IPS-NIHi7 (cell line): ENCODE measurements around the gene GPSM1.

Experiments
- DNase-seq: peaks from one replicate; pipeline ENCODE4 v3.0.0; 2012; ENCODE audit warnings: mixed read lengths; ENCODE audit errors: extremely low spot score

Gene GPSM1

GRCh38 chr9:136327304-136327974 lies at the start of gene GPSM1:
Gene GPSM1, plus strand, starts transcription at chr9:136327539. Its CDS starts 157 bp downstream, at chr9:136327696.
- peak; percentile 75 for DNase-seq

- DNase-seq: no peak
These were observed 49.6 kb upstream of the GPSM1 start for GRCh38 chr9:136277746-136278145.

- DNase-seq: no peak
These were observed 49.1 kb upstream of the GPSM1 start for GRCh38 chr9:136278221-136278620.

- DNase-seq: no peak
These were observed 48.4 kb upstream of the GPSM1 start for GRCh38 chr9:136278894-136279293.

- DNase-seq: no peak
These were observed 47.9 kb upstream of the GPSM1 start for GRCh38 chr9:136279471-136279870.

- DNase-seq: no peak
These were observed 46.6 kb upstream of the GPSM1 start for GRCh38 chr9:136280535-136281315.

GRCh38 chr9:136281421-136282271 lies 45.7 kb upstream of the GPSM1 start:
- DNase-seq: no peak

- no peak for DNase-seq
These were observed 45.0 kb upstream of the GPSM1 start for GRCh38 chr9:136282272-136282861.

- DNase-seq: peak; percentile 96
These were observed 43.8 kb upstream of the GPSM1 start for GRCh38 chr9:136283291-136284235.

GRCh38 chr9:136284311-136284710 lies 43.0 kb upstream of the GPSM1 start:
- no peak for DNase-seq

GRCh38 chr9:136284951-136285350 lies 42.4 kb upstream of the GPSM1 start:
- DNase-seq: no peak

- DNase-seq: no peak
These were observed 41.6 kb upstream of the GPSM1 start for GRCh38 chr9:136285501-136286358.

GRCh38 chr9:136286359-136286986 lies 40.9 kb upstream of the GPSM1 start:
- no peak for DNase-seq

GRCh38 chr9:136286987-136287379 lies 40.4 kb upstream of the GPSM1 start:
- no peak for DNase-seq

GRCh38 chr9:136287960-136288753 lies 39.2 kb upstream of the GPSM1 start:
- no peak for DNase-seq

GRCh38 chr9:136289651-136290507 lies 37.5 kb upstream of the GPSM1 start:
- DNase-seq: no peak

GRCh38 chr9:136290508-136291000 lies 36.8 kb upstream of the GPSM1 start:
- no peak for DNase-seq
